DMS79 treated with DMSO at 0.1 percent for 48 hours (cell line): ENCODE measurements around the gene NPAS3.

Source experiments
- DNase-seq: peaks from one replicate; lab custom pipeline; 2025; lab: John Stamatoyannopoulos, UW

Gene NPAS3

GRCh38 chr14:33793398-33794110 lies 854.9 kb downstream of the NPAS3 start:
- no peak for DNase-seq

- no peak for DNase-seq
These were observed 856.2 kb downstream of the NPAS3 start for GRCh38 chr14:33794791-33795305.

GRCh38 chr14:33796356-33796755 lies 857.7 kb downstream of the NPAS3 start:
- no peak for DNase-seq

GRCh38 chr14:33799705-33800570 lies 861.3 kb downstream of the NPAS3 start:
- no peak for DNase-seq

GRCh38 chr14:33800735-33801163 lies 862.1 kb downstream of the NPAS3 start:
- no peak for DNase-seq

- no peak for DNase-seq
These were observed 864.1 kb downstream of the NPAS3 start for GRCh38 chr14:33802737-33803136.

GRCh38 chr14:33805593-33805992 lies 866.9 kb downstream of the NPAS3 start:
- no peak for DNase-seq

- no peak for DNase-seq
These were observed 868.2 kb downstream of the NPAS3 start for GRCh38 chr14:33806905-33807304.

GRCh38 chr14:33808187-33808586 lies 869.5 kb downstream of the NPAS3 start:
- DNase-seq, result no peak

GRCh38 chr14:33809396-33809981 lies 870.8 kb downstream of the NPAS3 start:
- no peak for DNase-seq

GRCh38 chr14:33810308-33810707 lies 871.6 kb downstream of the NPAS3 start:
- DNase-seq, result no peak

GRCh38 chr14:33811721-33812120 lies 873.0 kb downstream of the NPAS3 start:
- DNase-seq, result no peak

- no peak for DNase-seq
These were observed 873.5 kb downstream of the NPAS3 start for GRCh38 chr14:33812181-33812580.

GRCh38 chr14:33812601-33813000 lies 873.9 kb downstream of the NPAS3 start:
- no peak for DNase-seq

GRCh38 chr14:33814010-33814409 lies 875.3 kb downstream of the NPAS3 start:
- DNase-seq, result no peak

- DNase-seq, result no peak
These were observed 895.2 kb downstream of the NPAS3 start for GRCh38 chr14:33833706-33834465.

GRCh38 chr14:33834466-33835260 lies 896.0 kb downstream of the NPAS3 start:
- no peak for DNase-seq

- DNase-seq, result no peak
These were observed 896.6 kb downstream of the NPAS3 start for GRCh38 chr14:33835261-33835655.

- DNase-seq, result no peak
These were observed 897.0 kb downstream of the NPAS3 start for GRCh38 chr14:33835677-33836076.

- DNase-seq, result no peak
These were observed 897.7 kb downstream of the NPAS3 start for GRCh38 chr14:33836203-33836899.
